Measurements from ENCODE around the gene ZP4. TPM values are rescaled to one million over a fixed set of nuclear protein-coding genes. Genes with fewer than 3 reads are reported as not detected.

The ZP4 gene
- total and polyA plus RNA-seq, 10 donors, result not detected

- 59 to 66% (median 64%) methylated on average over 7 of the region's 7 CpGs for WGBS, 5 donors
- TF ChIP-seq, protein P1, sequence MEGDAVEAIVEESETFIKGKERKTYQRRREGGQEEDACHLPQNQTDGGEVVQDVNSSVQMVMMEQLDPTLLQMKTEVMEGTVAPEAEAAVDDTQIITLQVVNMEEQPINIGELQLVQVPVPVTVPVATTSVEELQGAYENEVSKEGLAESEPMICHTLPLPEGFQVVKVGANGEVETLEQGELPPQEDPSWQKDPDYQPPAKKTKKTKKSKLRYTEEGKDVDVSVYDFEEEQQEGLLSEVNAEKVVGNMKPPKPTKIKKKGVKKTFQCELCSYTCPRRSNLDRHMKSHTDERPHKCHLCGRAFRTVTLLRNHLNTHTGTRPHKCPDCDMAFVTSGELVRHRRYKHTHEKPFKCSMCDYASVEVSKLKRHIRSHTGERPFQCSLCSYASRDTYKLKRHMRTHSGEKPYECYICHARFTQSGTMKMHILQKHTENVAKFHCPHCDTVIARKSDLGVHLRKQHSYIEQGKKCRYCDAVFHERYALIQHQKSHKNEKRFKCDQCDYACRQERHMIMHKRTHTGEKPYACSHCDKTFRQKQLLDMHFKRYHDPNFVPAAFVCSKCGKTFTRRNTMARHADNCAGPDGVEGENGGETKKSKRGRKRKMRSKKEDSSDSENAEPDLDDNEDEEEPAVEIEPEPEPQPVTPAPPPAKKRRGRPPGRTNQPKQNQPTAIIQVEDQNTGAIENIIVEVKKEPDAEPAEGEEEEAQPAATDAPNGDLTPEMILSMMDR (IDR thresholded peaks at IDR 0.05 in 8 of 11, conservative IDR thresholded peaks at IDR 0.05 in 3 of 11), result no peak
- TF ChIP-seq POLR2AphosphoS5 (IDR thresholded peaks at IDR 0.05) (no peak), POLR2A (IDR thresholded peaks at IDR 0.05) (no peak)
- Histone ChIP-seq H3K4me1 (no peaks in the 10 kb centered on the region), H3K27me3 (replicated peaks in 1 of 7) (no peaks in the 10 kb centered on the region), H3K36me3 (no peaks in the 10 kb centered on the region), H3K4me3 (no peak overlapping the region), H3K9me3 (no peaks in the 10 kb centered on the region), H3K27ac (no peak overlapping the region)
- intact Hi-C loops (cut with DNase I; ENCODE audit: low total_unique reads), result no loop called here
- DNase-seq, result no peak
These were observed 57.9 kb downstream of the ZP4 start for GRCh38 chr1:237832858-237833257.
